ENCODE data around the gene DUOX2. TPM values are rescaled to one million over a fixed set of nuclear protein-coding genes. Genes with fewer than 3 reads are reported as not detected.

Gene DUOX2
- polyA plus RNA-seq, 1 donor from 2014 or later: not detected

DNA sequence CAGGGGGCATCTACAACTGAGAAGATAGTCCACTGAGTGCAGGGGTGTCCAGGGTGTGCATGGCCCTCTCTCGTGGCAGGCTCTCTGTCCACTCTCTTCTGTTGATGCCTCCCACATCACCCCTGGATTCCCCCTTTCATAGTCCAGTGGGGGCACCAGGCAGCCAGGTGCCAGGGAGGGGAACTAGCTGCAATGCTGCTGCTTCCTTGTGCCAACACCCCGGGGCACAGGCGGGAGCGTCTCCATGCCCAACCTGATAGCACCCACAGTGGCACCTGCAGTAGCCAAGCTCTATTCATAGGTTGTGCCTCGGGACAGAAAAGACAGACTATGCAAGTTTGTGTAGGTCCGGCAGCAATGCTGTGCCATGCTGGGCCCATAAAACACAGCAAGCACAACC, 11.7 kb downstream of the DUOX2 start:
- Histone ChIP-seq H3K4me3 (ENCODE audit: low read length) (no peak overlapping the region), H3K9me2 (ENCODE audit: insufficient read depth, low read length) (no peaks in the 10 kb centered on the region), H3K4me2 (ENCODE audit: low read length) (no peak overlapping the region), H3K79me2 (replicated peaks; ENCODE audit: insufficient read depth, low read length) (no peaks in the 10 kb centered on the region), H3K27me3 (ENCODE audit: insufficient read depth, low read depth, low read length) (no peaks in the 10 kb centered on the region), H2AFZ (ENCODE audit: low read depth, low read length) (no peak overlapping the region), H3F3A (ENCODE audit: insufficient read depth, low read length, poor library complexity, severe bottlenecking) (no peaks in the 10 kb centered on the region), H3K9ac (ENCODE audit: low read length) (no peak overlapping the region), H4K20me1 (ENCODE audit: insufficient read depth) (no peaks in the 10 kb centered on the region), H3K27ac (ENCODE audit: low read length) (no peak overlapping the region), H3K36me3 (ENCODE audit: insufficient read depth, low read length) (no peaks in the 10 kb centered on the region), H3K9me3 (ENCODE audit: low read length) (no peaks in the 10 kb centered on the region)
- TF ChIP-seq SMC3 (conservative IDR thresholded peaks at IDR 0.05; ENCODE audit: poor library complexity) (no peak), MXI1 (conservative IDR thresholded peaks at IDR 0.05; ENCODE audit: poor library complexity, severe bottlenecking) (no peak), EZH2 (IDR thresholded peaks at IDR 0.05; ENCODE audit: borderline replicate concordance, insufficient read depth, low read length, poor library complexity, severe bottlenecking) (no peak), RAD21 (conservative IDR thresholded peaks at IDR 0.05) (no peak), EP300 (conservative IDR thresholded peaks at IDR 0.05; ENCODE audit: poor library complexity, severe bottlenecking) (no peak), TAF1 (IDR thresholded peaks at IDR 0.05; ENCODE audit: low read depth) (no peak)
- TF ChIP-seq, protein P1, sequence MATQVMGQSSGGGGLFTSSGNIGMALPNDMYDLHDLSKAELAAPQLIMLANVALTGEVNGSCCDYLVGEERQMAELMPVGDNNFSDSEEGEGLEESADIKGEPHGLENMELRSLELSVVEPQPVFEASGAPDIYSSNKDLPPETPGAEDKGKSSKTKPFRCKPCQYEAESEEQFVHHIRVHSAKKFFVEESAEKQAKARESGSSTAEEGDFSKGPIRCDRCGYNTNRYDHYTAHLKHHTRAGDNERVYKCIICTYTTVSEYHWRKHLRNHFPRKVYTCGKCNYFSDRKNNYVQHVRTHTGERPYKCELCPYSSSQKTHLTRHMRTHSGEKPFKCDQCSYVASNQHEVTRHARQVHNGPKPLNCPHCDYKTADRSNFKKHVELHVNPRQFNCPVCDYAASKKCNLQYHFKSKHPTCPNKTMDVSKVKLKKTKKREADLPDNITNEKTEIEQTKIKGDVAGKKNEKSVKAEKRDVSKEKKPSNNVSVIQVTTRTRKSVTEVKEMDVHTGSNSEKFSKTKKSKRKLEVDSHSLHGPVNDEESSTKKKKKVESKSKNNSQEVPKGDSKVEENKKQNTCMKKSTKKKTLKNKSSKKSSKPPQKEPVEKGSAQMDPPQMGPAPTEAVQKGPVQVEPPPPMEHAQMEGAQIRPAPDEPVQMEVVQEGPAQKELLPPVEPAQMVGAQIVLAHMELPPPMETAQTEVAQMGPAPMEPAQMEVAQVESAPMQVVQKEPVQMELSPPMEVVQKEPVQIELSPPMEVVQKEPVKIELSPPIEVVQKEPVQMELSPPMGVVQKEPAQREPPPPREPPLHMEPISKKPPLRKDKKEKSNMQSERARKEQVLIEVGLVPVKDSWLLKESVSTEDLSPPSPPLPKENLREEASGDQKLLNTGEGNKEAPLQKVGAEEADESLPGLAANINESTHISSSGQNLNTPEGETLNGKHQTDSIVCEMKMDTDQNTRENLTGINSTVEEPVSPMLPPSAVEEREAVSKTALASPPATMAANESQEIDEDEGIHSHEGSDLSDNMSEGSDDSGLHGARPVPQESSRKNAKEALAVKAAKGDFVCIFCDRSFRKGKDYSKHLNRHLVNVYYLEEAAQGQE (IDR thresholded peaks at IDR 0.05; ENCODE audit: borderline replicate concordance): no peak

DNA sequence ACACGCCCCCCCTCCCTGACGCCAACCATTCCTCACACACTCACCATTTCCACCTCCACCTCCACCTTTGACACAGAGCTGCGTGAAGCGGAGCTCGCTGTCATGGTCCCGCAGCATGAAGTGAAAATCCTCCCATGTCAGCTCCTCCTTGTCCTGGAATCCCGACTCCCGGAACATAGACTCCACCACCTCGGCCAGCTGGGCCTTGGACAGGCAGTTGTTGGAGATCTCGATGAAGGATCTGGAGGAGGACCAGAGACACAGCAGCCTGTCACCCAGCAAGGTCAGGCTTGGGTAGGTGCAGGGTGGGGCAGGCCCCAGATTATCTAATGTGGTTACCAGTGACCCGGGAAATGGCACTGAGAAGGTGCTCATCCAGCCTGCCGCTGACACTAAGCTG, 12.2 kb downstream of the DUOX2 start:
- Histone ChIP-seq H3F3A (ENCODE audit: insufficient read depth, low read length, poor library complexity, severe bottlenecking) (no peaks in the 10 kb centered on the region), H4K20me1 (ENCODE audit: insufficient read depth) (no peaks in the 10 kb centered on the region), H3K9me3 (ENCODE audit: low read length) (no peaks in the 10 kb centered on the region), H3K9ac (ENCODE audit: low read length) (no peak overlapping the region), H3K4me2 (ENCODE audit: low read length) (no peak overlapping the region), H3K36me3 (ENCODE audit: insufficient read depth, low read length) (no peaks in the 10 kb centered on the region), H3K79me2 (replicated peaks; ENCODE audit: insufficient read depth, low read length) (no peaks in the 10 kb centered on the region), H3K9me2 (ENCODE audit: insufficient read depth, low read length) (no peaks in the 10 kb centered on the region), H2AFZ (ENCODE audit: low read depth, low read length) (no peak overlapping the region), H3K4me3 (ENCODE audit: low read length) (no peak overlapping the region), H3K27ac (ENCODE audit: low read length) (no peak overlapping the region), H3K27me3 (ENCODE audit: insufficient read depth, low read depth, low read length) (no peaks in the 10 kb centered on the region)
- TF ChIP-seq TAF1 (IDR thresholded peaks at IDR 0.05; ENCODE audit: low read depth) (no peak), EZH2 (IDR thresholded peaks at IDR 0.05; ENCODE audit: borderline replicate concordance, insufficient read depth, low read length, poor library complexity, severe bottlenecking) (no peak), POLR2AphosphoS5 (IDR thresholded peaks at IDR 0.05) (no peak), RAD21 (conservative IDR thresholded peaks at IDR 0.05) (no peak), EP300 (conservative IDR thresholded peaks at IDR 0.05; ENCODE audit: poor library complexity, severe bottlenecking) (no peak), MXI1 (conservative IDR thresholded peaks at IDR 0.05; ENCODE audit: poor library complexity, severe bottlenecking) (no peak), SMC3 (conservative IDR thresholded peaks at IDR 0.05; ENCODE audit: poor library complexity) (no peak)
- TF ChIP-seq, protein P2, sequence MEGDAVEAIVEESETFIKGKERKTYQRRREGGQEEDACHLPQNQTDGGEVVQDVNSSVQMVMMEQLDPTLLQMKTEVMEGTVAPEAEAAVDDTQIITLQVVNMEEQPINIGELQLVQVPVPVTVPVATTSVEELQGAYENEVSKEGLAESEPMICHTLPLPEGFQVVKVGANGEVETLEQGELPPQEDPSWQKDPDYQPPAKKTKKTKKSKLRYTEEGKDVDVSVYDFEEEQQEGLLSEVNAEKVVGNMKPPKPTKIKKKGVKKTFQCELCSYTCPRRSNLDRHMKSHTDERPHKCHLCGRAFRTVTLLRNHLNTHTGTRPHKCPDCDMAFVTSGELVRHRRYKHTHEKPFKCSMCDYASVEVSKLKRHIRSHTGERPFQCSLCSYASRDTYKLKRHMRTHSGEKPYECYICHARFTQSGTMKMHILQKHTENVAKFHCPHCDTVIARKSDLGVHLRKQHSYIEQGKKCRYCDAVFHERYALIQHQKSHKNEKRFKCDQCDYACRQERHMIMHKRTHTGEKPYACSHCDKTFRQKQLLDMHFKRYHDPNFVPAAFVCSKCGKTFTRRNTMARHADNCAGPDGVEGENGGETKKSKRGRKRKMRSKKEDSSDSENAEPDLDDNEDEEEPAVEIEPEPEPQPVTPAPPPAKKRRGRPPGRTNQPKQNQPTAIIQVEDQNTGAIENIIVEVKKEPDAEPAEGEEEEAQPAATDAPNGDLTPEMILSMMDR (IDR thresholded peaks at IDR 0.05; ENCODE audit: poor library complexity, severe bottlenecking): no peak
- TF ChIP-seq, protein P1 (IDR thresholded peaks at IDR 0.05; ENCODE audit: borderline replicate concordance): no peak
